Natural killer cell (primary cell): ENCODE measurements around the gene ATP2A3. TPM values are rescaled to one million over a fixed set of nuclear protein-coding genes. Genes with fewer than 3 reads are reported as not detected.

Source experiments
- ATAC-seq, 3 donors: fragments of 150-1000 bp in 2 of 3; fragments of 200-7000 bp in 1 of 3; cut with Tn5 transposase; 1 replicate in 1 of 3; 2 replicates in 2 of 3; pipeline ENCODE4 v1.10.0; 2021; ENCODE audit warnings: mild to moderate bottlenecking in 2 of 3, moderate library complexity in 2 of 3
- DNase-seq, 2 donors: peaks; one replicate each; pipeline versions ENCODE4 v3.0.0 to v3.0.0-alpha.2; 2013 to 2021; ENCODE audit warnings: mixed read lengths in 1 of 2
- H3K27ac ChIP-seq: one replicate; pipeline ENCODE4 v1.5.1; 2013; ENCODE audit warnings: mild to moderate bottlenecking, low read length
- H3K27me3 ChIP-seq: one replicate; pipeline ENCODE4 v1.6.1; 2013; ENCODE audit warnings: low read length; ENCODE audit not compliant: control insufficient read depth, insufficient read depth
- H3K36me3 ChIP-seq: one replicate; pipeline ENCODE4 v1.6.1; 2013; ENCODE audit warnings: low read length; ENCODE audit not compliant: control insufficient read depth, insufficient read depth
- H3K4me1 ChIP-seq: one replicate; pipeline ENCODE4 v1.6.1; 2013; ENCODE audit warnings: low read length; ENCODE audit not compliant: control insufficient read depth, insufficient read depth
- H3K4me3 ChIP-seq: one replicate; pipeline ENCODE4 v1.5.1; 2013; ENCODE audit warnings: low read length
- H3K9me3 ChIP-seq: one replicate; pipeline ENCODE4 v1.6.1; 2013; ENCODE audit warnings: low read length; ENCODE audit not compliant: control insufficient read depth, insufficient read depth
- H3K27ac Mint-ChIP-seq, 2 donors: one replicate each; pipeline ENCODE4 v1.8.0; 2022; ENCODE audit warnings: mild to moderate bottlenecking in 2 of 2, mixed read lengths in 2 of 2, moderate library complexity in 1 of 2
- H3K27me3 Mint-ChIP-seq, 2 donors: one replicate each; pipeline ENCODE4 v1.8.0; 2022; ENCODE audit warnings: low read depth in 2 of 2, mixed read lengths in 2 of 2
- H3K36me3 Mint-ChIP-seq: one replicate; pipeline ENCODE4 v1.8.0; 2022; ENCODE audit warnings: mixed read lengths
- H3K4me1 Mint-ChIP-seq, 2 donors: one replicate each; pipeline ENCODE4 v1.8.0; 2022; ENCODE audit warnings: mixed read lengths in 2 of 2
- H3K4me3 Mint-ChIP-seq: one replicate; pipeline ENCODE4 v1.8.0; 2022; ENCODE audit warnings: mild to moderate bottlenecking, moderate library complexity, mixed read lengths
- H3K9me3 Mint-ChIP-seq, 2 donors: one replicate each; pipeline ENCODE4 v1.8.0; 2022; ENCODE audit warnings: mixed read lengths in 2 of 2
- CTCF ChIP-seq: fragments of 200-600 bp; IDR thresholded peaks from one replicate; pipeline ENCODE4 v1.8.0; 2022; ENCODE audit warnings: antibody characterized with exemption
- WGBS: methylation state at CpG from one replicate; pipeline ENCODE4 v1.1.7; 2013; ENCODE audit warnings: missing lambda C conversion rate; ENCODE audit not compliant: insufficient coverage; 5-methylcytosine and 5-hydroxymethylcytosine counted together
- intact Hi-C: fragments of 100-400 bp; cut with micrococcal nuclease; formaldehyde crosslinking; loops from one replicate; pipeline ENCODE4 v1.14.2; 2022
- total RNA-seq, 4 donors: library from RNA; stranded (reverse); fragments of 120-200 nt in 1 of 4; gene quantifications; one replicate each; pipeline versions ENCODE4 v1.2.3 to v1.2.4, GENCODE V29; 2013 to 2022

The ATP2A3 gene
- total RNA-seq, 3 donors from 2014 or later (not counting 1 experiment from before 2014, with no cell fraction given), result 326 to 397 (median 377) TPM

- Mint-ChIP-seq H3K4me3 (no peak overlapping the region), H3K27ac (peak overlapping the region in 1 of 2 donors; percentile 38), H3K9me3 (no peaks in the 10 kb centered on the region), H3K27me3 (no peaks in the 10 kb centered on the region), H3K36me3 (no peaks in the 10 kb centered on the region), H3K4me1 (peaks cover 0 to under 1% of the 10 kb centered on the region in 2 donors)
- no peak overlapping the region for H3K27ac ChIP-seq
- ATAC-seq (no peak), DNase-seq (no peak)
- no peaks in the 10 kb centered on the region for H3K4me1 ChIP-seq
- H3K4me3 ChIP-seq, result no peak overlapping the region
- intact Hi-C loops, result no loop called here
- H3K36me3 ChIP-seq, result no peaks in the 10 kb centered on the region
- no peaks in the 10 kb centered on the region for H3K9me3 ChIP-seq
- no peak for TF ChIP-seq CTCF
- 95% methylated on average over 25 of the region's 25 CpGs for WGBS
- no peaks in the 10 kb centered on the region for H3K27me3 ChIP-seq
Observed at GRCh38 chr17:3879591-3880417, 84.4 kb downstream of the ATP2A3 start.

- Mint-ChIP-seq H3K27me3 (no peaks in the 10 kb centered on the region), H3K27ac (peak overlapping the region in 1 of 2 donors; percentile 38), H3K9me3 (no peaks in the 10 kb centered on the region), H3K4me1 (no peaks in the 10 kb centered on the region), H3K36me3 (no peaks in the 10 kb centered on the region), H3K4me3 (no peak overlapping the region)
- Histone ChIP-seq H3K36me3 (no peaks in the 10 kb centered on the region), H3K27ac (no peak overlapping the region), H3K9me3 (no peaks in the 10 kb centered on the region), H3K27me3 (no peaks in the 10 kb centered on the region), H3K4me3 (no peak overlapping the region), H3K4me1 (no peaks in the 10 kb centered on the region)
- no peak for TF ChIP-seq CTCF
- ATAC-seq (no peak), DNase-seq (no peak)
- intact Hi-C loops, result no loop called here
- WGBS, result 83% methylated on average over 5 of the region's 5 CpGs
Observed at GRCh38 chr17:3879186-3879585, 85.1 kb downstream of the ATP2A3 start.

- Histone ChIP-seq H3K27me3 (no peaks in the 10 kb centered on the region), H3K27ac (no peak overlapping the region), H3K9me3 (no peaks in the 10 kb centered on the region), H3K36me3 (no peaks in the 10 kb centered on the region), H3K4me1 (no peaks in the 10 kb centered on the region), H3K4me3 (no peak overlapping the region)
- no peak for TF ChIP-seq CTCF
- Mint-ChIP-seq H3K4me1 (no peaks in the 10 kb centered on the region), H3K27ac (no peak overlapping the region), H3K4me3 (no peak overlapping the region), H3K36me3 (no peaks in the 10 kb centered on the region), H3K9me3 (no peaks in the 10 kb centered on the region), H3K27me3 (no peaks in the 10 kb centered on the region)
- no peak for DNase-seq
- no peak for ATAC-seq
- intact Hi-C loops, result no loop called here
- WGBS, result 93% methylated on average over 8 of the region's 8 CpGs
Observed at GRCh38 chr17:3877220-3877619, 87.0 kb downstream of the ATP2A3 start.

GRCh38 chr17:3875317-3875716 is 88.9 kb downstream of the ATP2A3 start:
- H3K4me3 ChIP-seq, result no peak overlapping the region
- DNase-seq (no peak), ATAC-seq (no peak)
- no peak overlapping the region for H3K4me3 Mint-ChIP-seq
- no peaks in the 10 kb centered on the region for H3K36me3 Mint-ChIP-seq
- H3K9me3 Mint-ChIP-seq, result no peaks in the 10 kb centered on the region
- intact Hi-C loops, result no loop called here
- H3K27ac ChIP-seq, result no peak overlapping the region
- no peak for TF ChIP-seq CTCF
- no peaks in the 10 kb centered on the region for H3K27me3 Mint-ChIP-seq
- peaks cover 14% of the 10 kb centered on the region for H3K4me1 ChIP-seq
- no peak overlapping the region for H3K27ac Mint-ChIP-seq
- H3K4me1 Mint-ChIP-seq, result peaks cover 8% of the 10 kb centered on the region in 2 donors
- 95% methylated on average over 6 of the region's 7 CpGs for WGBS
- no peaks in the 10 kb centered on the region for H3K27me3 ChIP-seq
- no peaks in the 10 kb centered on the region for H3K36me3 ChIP-seq
- no peaks in the 10 kb centered on the region for H3K9me3 ChIP-seq
